GM13976 (cell line): ENCODE measurements around the gene ASB2.

Experiments
- DNase-seq: peaks from one replicate; pipeline ENCODE4 v3.0.0; 2012; ENCODE audit warnings: low spot score
- CTCF ChIP-seq: IDR thresholded peaks from 2 replicates; pipeline ENCODE4 v1.5.1; 2012; ENCODE audit warnings: borderline replicate concordance, mild to moderate bottlenecking; ENCODE audit not compliant: insufficient read depth; ENCODE audit errors: extremely low read depth, missing control alignments, control extremely low read depth
- in situ Hi-C: fragments of 300-500 bp; cut with MboI; formaldehyde crosslinking; loops from one replicate; pipeline ENCODE4 v1.12.0; 2022; ENCODE audit warnings: low sequenced_read_pairs, mixed read lengths, inconsistent platforms; ENCODE audit not compliant: unreplicated experiment

The ASB2 gene

GRCh38 chr14:94011795-94012194 lies 35.4 kb upstream of the ASB2 start:
- peak; percentile 68 for DNase-seq
- in situ Hi-C loops, result no loop called here

DNA sequence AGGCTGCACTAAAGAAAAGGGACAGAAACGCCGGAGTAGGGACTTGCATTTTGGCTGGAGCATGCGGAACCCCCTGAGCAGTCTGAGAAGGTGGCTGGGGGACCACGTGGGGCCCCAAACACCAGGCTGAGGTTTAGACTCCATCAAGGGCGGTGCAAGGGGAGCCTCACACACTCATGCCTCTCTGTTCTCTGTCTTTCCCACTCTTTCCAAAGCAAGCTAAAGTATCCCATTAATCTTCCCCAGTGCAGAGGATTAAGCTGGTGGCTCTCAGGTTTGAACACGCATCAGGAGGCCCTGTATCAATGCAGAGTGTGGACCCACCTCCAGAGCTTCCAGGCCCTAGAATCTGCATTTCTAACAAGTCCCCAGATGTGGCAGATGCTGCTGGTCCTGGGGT lies 34.3 kb upstream of the ASB2 start:
- in situ Hi-C loops, result no loop called here
- DNase-seq, result no peak
- no peak for TF ChIP-seq CTCF

More at GRCh38 chr14:94011795-94012194, 35.4 kb upstream of the ASB2 start:
- TF ChIP-seq CTCF, result no peak

DNA sequence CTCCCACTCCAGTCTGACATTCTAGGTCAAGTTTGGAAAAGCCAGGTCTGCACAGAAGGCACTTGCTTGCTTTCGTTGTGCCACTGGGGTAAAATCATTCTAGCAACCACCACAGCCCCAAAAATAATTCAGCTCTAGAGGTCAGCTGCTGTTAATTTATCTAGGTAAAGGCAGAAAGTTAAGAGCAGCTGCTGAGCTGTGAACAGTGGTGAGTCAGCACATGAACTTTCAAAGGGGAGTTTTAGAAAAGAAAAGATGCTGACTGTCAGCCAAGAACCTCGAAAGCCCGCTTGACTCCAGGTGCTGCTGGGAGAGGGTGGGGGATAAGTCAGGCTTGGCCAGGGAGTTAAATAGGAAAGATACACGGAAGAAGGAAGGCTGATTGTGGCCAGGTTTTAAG lies 33.4 kb upstream of the ASB2 start:
- in situ Hi-C loops, result loop anchor here (5.0 kb wide), 1 partner anchor 67 kb away; no protein-coding TSS in a partner anchor
- DNase-seq, result peak; percentile 73
- no peak for TF ChIP-seq CTCF

DNA sequence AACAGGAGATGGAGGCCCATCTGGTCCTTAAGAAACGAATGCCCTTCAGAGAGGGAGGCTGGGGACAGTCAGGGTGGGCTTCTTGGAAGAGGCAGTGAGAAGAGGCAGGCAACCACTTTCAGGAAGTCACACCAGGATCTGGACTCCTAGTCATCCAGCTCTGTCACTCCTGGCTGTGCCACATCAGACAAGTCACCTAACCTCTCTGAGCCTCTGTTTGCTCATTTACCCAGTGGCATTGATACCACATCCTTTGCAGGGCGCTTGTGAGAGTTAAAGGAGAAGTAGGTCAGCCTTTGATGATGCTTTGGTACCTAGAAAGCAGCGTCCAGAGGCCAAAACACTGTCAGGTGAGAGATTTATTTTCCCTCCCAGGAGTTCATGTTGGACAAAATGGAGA lies 31.9 kb upstream of the ASB2 start:
- TF ChIP-seq CTCF, result no peak
- in situ Hi-C loops, result loop anchor here (5.0 kb wide), 1 partner anchor 66 kb away; no protein-coding TSS in a partner anchor
- DNase-seq, result no peak

DNA sequence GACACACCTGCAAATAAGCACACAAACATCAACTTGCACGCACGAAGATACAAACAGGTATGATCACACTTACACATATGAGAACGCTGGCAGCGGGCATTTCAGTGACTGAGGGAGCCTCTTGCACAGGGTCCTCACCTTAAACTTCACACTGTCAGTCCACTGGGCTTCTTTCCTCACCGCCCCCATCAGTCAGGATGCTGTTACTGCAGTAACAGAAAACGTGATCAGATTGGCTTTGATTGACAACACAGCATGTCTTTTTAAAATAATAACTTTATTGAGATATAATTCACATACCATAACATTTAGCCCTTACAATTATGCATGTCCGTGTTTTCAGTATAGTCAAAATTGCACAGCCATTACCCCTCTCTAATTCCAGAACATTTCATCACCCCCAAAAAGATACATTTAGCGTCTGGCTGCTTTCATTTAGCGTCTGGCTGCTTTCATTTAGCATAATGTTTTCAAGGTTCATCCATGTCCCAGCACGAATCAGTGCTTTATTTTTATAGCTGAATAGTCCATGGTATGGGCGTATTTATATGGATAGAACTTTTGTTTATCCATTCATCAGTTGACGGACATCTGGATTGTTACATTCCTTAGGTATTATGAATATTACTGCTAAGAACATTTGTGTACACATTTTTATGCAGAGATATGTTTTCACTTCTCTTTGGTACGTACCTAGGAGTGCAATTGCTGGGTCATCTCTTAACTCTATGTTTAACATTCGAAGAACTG lies 29.1 kb upstream of the ASB2 start:
- peak; percentile 59 for DNase-seq
- in situ Hi-C loops, result loop anchor here (5.0 kb wide), 1 partner anchor 63 kb away; no protein-coding TSS in a partner anchor
- TF ChIP-seq CTCF, result no peak

- TF ChIP-seq CTCF, result no peak
- DNase-seq, result no peak
- in situ Hi-C loops, result no loop called here
These were observed 27.6 kb upstream of the ASB2 start for GRCh38 chr14:94004015-94004414.
